HG03108 (cell line): ENCODE results near the gene IGFALS.

Source experiments
- ATAC-seq: cut with Tn5 transposase; IDR thresholded peaks from one replicate; pipeline ENCODE4 v1.9.1; 2021; ENCODE audit warnings: moderate library complexity; ENCODE audit not compliant: unreplicated experiment

The IGFALS gene

GRCh38 chr16:1777375-1778199 lies 15.9 kb downstream of the IGFALS start:
- no peak for ATAC-seq

- ATAC-seq, result no peak
These were observed 16.5 kb downstream of the IGFALS start for GRCh38 chr16:1776991-1777374.

DNA sequence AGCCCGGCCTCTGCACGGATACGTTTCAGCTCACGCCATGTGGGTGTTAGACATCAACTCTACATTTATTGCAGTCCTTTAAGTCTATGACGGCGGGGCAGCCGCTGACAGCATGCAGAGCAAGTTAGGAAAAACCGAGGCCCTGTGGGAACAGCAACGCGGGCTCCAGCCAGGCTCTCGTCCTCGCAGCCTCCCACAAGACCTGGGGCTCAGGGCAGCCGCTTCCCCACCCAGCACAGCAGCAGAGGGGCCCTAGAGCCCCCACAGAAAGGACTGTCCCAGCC lies 16.9 kb downstream of the IGFALS start:
- ATAC-seq, result no peak

- no peak for ATAC-seq
These were observed 17.4 kb downstream of the IGFALS start for GRCh38 chr16:1775846-1776671.

GRCh38 chr16:1775006-1775845 lies 18.3 kb downstream of the IGFALS start:
- ATAC-seq, result no peak

DNA sequence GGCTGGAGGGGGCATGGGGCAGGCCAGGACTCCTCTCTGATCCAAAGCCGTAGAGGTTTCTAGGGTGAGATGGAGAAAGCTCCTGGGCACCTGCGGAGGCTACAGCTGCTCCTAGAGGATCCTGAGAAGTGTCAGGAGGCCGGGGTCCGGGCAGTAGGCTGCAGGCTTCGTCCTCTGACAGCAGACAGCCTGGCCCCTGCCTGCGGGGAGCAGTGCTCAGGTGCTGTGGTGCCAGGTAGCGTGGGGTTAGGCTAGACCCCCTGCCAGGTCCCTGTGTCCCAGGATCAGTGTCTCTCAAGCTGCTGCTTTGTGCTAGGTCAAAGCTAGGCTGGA lies 19.1 kb downstream of the IGFALS start:
- no peak for ATAC-seq

DNA sequence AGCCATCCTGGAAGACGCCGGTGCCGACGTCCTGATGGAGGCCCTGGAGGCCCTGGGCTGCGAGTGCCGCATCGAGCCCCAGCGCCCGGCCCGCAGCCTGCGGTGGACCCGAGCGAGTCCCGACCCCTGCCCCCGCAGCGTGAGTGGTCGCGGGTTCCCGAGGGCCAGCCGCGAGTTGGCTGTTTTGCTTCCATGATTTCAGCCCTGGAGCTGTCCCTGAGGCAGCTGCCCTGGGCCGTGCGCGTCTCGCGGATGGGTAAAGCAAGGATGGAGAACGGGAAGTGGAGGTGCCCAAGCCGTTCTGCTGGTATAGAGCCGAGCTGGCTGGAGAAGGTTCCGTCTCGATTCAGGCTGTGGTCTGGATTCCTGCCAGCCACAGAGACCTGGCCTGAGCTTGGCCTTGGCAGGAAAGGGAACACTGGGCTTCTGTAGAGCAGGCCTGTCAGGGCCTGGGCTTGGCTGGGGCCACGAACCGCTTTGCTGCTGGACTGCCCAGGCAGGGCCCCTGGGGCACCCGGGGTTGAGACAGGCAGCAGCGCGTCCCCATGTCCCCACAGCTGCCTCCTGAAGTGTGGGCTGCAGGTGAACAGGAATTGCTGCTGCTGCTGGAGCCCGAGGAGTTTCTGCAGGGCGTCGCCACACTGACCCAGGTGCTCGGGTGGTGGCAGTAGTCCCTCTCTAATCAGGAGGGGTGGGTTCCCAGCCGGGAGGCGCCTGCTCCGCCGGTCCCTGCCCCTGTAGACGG lies 19.6 kb downstream of the IGFALS start:
- no peak for ATAC-seq

DNA sequence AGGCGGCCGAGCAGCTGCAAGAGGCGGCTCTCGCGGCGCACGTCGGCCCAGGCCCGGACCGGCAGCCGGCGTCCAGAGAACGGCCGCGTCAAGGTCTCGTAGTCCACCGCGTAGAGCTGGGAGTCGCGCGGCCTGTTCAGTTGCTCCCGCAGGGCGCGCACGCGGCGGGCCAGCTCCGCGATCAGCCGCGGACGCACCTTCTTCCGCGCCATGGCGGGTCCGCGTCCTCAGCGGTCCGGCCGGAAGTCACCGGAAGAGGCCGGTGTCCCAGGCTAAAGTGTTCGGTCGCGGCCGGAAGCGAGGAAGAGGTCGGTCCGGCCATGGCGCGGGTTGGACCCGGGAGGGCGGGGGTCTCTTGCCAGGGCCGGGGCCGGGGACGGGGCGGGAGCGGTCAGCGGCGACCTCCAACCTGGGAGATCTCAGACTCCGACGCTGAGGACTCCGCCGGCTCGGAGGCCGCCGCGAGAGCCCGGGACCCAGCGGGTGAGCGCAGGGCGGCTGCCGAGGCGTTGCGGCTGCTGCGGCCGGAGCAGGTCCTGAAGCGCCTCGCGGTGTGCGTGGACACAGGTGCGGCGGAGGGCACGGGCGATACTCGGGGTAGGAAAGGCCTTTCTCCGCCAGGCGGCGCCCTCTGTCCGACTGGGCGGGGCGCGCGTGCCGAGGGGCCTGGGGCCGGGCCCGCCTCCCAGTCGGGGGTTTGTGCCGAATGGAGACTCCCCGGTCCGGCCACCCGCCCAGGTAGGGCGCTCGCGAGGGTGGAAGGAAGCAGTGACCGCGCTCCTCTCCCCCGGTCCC lies 20.4 kb downstream of the IGFALS start, which contains the start of gene MRPS34:
Gene MRPS34, minus strand, starts transcription at position 227 of the 795 bp plus-strand sequence. Its CDS starts 15 bp downstream, at position 212.
- ATAC-seq, result peak; percentile 36

GRCh38 chr16:1772362-1772907 lies 21.1 kb downstream of the IGFALS start, which contains the start of gene EME2:
Gene EME2, plus strand, starts transcription at chr16:1772810. Its CDS starts 418 bp downstream, at chr16:1773228.
- no peak for ATAC-seq

DNA sequence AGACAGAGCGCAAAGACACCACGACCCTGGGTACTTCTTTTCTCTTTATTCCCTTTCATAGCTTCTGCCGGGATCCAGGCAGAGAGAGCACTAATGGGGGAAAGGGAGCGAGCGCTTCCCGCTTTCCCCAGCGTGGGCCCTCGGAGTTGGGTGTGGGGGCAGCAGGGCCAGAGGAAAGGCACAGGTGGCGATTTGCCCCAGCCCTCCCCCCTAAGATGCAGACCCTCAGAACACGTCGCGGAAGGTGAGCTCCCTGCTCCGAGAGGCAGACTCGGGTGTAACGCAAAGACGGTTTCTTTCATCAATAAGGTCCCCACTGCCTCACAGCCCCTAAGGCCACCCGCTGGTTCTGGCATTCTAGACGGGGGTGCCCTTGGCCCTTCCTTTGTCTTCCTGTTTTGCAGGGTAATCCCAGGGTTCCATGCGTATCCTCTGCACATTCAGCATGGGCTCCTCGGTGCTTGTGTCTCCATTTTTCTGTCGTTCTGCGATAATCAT lies 21.6 kb downstream of the IGFALS start:
- ATAC-seq, result no peak

DNA sequence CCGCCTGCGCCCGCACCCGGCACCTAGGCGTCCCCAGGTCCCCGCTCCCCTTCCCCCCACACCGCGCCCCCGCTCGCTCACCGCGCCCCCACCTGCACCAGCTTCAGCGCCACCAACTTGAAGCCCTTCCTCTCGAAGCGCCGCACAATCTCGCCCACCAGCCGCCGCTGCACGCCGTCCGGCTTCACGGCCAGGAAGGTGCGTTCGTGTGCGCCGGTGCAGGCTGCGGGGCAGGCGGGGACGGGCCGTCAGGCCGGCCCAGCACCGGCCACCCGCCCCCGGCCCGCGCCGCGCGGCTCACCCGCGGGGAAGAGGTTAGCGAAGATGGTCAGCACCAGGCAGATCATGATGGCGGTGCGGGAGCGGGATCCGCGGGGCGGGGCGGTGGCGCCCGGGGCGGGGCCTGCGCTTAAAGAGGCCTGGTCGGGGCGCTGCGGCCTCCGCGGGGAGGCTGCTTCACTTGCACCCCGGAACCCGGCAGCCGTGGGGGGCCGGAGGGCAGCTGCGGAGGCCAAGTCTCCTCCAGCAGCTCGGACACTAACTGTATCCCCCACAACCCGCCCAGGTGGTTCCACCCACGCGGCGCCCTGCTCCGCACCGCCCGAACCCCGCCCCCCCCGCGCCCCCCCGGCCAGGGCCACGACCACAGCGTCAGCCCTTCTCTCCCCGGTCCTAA lies 22.2 kb downstream of the IGFALS start, which contains the start of gene NME3:
Gene NME3, minus strand, starts transcription at position 356 of the 676 bp plus-strand sequence. Its CDS starts 9 bp downstream, at position 347.
- peak; percentile 27 for ATAC-seq

DNA sequence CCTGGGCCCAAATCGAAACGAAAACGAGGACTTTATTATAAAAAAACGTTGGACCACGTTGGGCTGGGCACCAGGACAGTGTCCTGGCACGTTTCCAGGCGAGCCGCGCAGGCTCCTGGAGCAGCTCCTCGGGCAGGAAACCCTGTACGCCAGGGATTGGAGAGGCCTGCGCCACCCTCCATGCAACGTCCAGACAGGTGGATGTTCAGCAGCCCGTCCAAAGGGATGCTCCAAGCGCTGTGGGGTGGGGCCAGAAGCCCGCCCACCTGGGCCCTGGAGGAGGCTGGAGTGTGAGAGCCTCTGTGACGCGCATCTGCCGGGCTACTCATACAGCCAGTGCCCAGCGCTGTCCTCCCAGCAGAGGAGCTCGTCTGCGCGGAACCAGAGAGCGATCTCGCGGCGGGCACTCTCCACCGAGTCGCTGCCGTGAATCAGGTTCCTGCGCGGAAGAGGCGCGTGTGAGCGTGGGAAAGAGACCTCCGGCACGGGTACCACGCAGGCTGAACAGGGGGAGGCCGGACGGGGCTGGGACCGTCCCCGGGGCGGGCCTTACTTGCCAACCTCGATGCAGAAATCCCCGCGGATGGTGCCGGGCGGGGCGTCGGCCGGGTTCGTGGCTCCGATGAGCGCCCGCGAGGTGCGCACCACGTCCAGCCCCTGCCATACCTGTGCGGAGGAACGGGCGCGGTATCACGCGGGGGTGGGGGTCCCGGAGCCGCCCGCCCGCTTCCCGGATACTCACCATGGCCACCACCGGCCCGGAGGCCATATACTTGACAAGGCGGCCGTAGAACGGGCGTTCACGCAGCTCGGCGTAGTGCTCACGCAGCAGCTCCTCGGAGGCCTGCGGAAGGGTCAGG lies 22.9 kb downstream of the IGFALS start:
- no peak for ATAC-seq

DNA sequence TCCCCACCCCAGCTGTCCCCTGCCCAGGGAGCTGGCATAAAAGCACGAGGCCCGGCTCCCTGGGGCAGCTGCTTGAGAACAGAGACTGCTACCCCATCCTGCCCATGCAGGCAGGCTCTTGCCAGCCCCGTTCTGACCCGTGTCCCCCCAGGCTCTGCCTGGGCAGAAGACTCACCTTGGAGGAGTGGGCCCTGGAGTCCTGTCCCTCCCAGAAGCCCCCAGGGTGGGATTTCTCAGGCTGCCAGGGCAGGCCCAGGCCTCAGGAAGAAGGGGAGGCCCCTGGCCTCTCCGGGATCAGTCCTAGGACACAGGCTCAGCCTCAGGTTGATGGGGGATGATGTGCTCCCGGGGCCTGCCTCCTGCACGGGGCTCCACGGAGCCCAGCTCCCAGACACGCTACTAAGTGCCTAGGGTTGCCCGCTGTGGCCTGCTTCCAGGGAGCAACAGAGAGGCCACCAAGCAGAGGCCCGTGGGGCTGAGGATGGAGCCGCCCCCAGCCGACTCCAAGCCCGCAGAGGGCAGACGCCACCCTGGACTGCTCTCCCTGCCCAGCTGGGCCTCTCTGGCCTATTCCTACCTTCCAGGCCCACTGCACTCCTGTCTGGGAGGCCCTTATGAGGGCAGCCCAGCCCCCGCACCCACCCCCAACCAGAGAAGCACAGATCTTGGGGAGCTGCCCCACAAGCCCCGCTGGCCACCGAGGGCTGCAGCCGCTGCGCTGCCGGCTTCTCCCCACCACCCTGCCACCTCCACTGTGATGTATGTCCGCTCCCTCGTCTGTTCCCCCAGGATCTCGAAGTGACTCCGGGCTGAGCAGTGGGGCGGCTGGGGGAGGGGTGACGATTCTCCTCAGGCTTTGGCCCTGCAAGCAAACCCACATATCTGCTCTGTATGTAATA lies 23.9 kb downstream of the IGFALS start:
- no peak for ATAC-seq

DNA sequence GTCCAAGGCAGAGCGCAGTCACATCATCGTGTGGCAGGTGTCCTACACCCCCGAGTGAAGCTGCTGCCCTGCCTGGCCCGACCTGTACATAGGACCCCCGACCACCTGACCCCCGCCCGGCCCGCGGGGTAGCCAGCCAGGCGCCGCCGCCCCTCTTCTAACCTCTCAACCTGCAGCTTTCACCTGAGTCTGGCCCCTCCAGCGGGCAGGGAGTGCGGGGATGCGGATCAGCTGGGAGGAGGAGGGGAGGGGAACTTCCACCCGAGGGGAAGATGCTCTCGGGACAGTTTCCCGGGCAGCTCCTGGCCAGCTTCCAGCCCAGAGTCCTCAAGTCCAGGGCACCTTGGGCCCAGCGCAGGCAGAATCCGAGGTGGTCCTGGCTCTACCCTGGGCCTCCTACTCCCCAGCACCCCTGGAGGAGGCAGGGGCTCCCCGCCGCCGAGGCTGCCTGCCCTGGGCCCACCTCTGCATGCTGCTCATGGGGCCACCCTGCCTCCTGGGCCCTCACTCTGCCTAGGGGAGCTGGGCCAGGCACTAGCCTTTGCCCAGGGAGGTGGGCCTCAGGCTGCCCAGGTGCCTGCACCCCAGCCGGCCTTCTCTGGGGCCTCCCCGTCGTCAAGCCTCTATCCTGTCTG lies 24.6 kb downstream of the IGFALS start:
- ATAC-seq, result no peak

GRCh38 chr16:1768061-1768766 lies 25.3 kb downstream of the IGFALS start:
- no peak for ATAC-seq
